ENCODE measurements around the gene SLC25A15.
A peak's percentile ranks its signal among the peaks of the same experiment; 100 is the strongest.
"Not testable (repeated sequence)": the region's sequence is repeated elsewhere in the genome, so short reads cannot be mapped to it uniquely, and the experiment has no call there.

Gene SLC25A15

DNA sequence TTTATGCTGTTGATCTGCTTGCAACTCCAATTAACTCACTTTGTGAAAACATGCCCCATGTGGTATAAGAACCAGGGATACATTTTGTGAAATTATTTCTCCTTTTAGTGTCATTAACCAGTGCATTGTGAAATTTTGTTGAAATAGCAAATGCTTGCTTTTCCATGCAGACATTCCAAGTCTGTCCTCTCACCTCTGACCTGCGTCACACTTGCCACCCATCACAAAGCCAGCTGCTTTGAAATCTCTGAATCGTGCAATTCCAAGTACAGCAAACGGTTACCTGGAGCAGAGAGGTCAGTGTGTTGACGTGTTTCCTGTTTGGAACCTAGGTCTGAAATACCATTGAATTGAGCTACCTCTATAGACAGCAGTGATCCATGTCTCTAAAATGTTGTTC is 4.9 kb upstream of the SLC25A15 start:
- Histone ChIP-seq H3K4me3 (ENCODE audit: insufficient read depth, low read length, poor library complexity, severe bottlenecking) (no peak overlapping the region), H3K27ac (ENCODE audit: low read depth, low read length) (no peak overlapping the region), H3K9me2 (replicated peaks; ENCODE audit: insufficient read depth, low read length) (no peaks in the 10 kb centered on the region), H3K79me2 (ENCODE audit: insufficient read depth, low read length) (no peaks in the 10 kb centered on the region; the same call in 1 of the 2 replicates), H3K9ac (ENCODE audit: low read length) (no peak overlapping the region), H2AFZ (ENCODE audit: low read depth, low read length, severe bottlenecking) (no peak overlapping the region), H3K36me3 (ENCODE audit: low read length) (no peaks in the 10 kb centered on the region), H3F3A (ENCODE audit: insufficient read depth) (no peaks in the 10 kb centered on the region), H3K4me2 (ENCODE audit: low read depth, low read length, poor library complexity, severe bottlenecking) (no peak overlapping the region), H3K27me3 (ENCODE audit: low read length) (no peaks in the 10 kb centered on the region), H3K9me3 (ENCODE audit: insufficient read depth, low read length) (no peaks in the 10 kb centered on the region), H4K20me1 (ENCODE audit: low read depth, low read length) (no peaks in the 10 kb centered on the region)
- TF ChIP-seq EZH2phosphoT487 (conservative IDR thresholded peaks at IDR 0.05; ENCODE audit: low read length) = no peak
- TF ChIP-seq CTCF (IDR thresholded peaks at IDR 0.05; ENCODE audit: insufficient read depth, low read length, poor library complexity, severe bottlenecking) = no peak

- H2AFZ ChIP-seq (ENCODE audit: low read depth, low read length, severe bottlenecking) = no peak overlapping the region
- no peak overlapping the region for H3K9ac ChIP-seq (ENCODE audit: low read length)
- H3K4me2 ChIP-seq (ENCODE audit: low read depth, low read length, poor library complexity, severe bottlenecking) = no peak overlapping the region
- 0 out of 2 replicates have a peak, but pooled peaks cover 5% of the 10 kb centered on the region for H3F3A ChIP-seq (ENCODE audit: insufficient read depth)
- H3K9me2 ChIP-seq (replicated peaks; ENCODE audit: insufficient read depth, low read length) = no peaks in the 10 kb centered on the region
- H3K36me3 ChIP-seq (ENCODE audit: low read length) = no peaks in the 10 kb centered on the region
- no peaks in the 10 kb centered on the region for H4K20me1 ChIP-seq (ENCODE audit: low read depth, low read length)
- TF ChIP-seq CTCF (IDR thresholded peaks at IDR 0.05; ENCODE audit: insufficient read depth, low read length, poor library complexity, severe bottlenecking) (no peak), EZH2phosphoT487 (conservative IDR thresholded peaks at IDR 0.05; ENCODE audit: low read length) (no peak)
- no peaks in the 10 kb centered on the region for H3K9me3 ChIP-seq (ENCODE audit: insufficient read depth, low read length)
- H3K79me2 ChIP-seq (ENCODE audit: insufficient read depth, low read length) = peaks cover 11% of the 10 kb centered on the region; the same call in 1 of the 2 replicates
- H3K27me3 ChIP-seq (ENCODE audit: low read length) = no peaks in the 10 kb centered on the region
- H3K27ac ChIP-seq (ENCODE audit: low read depth, low read length) = no peak overlapping the region
- no peak overlapping the region for H3K4me3 ChIP-seq (ENCODE audit: insufficient read depth, low read length, poor library complexity, severe bottlenecking)
Measured at GRCh38 chr13:40786568-40786996, 2.8 kb upstream of the SLC25A15 start.

- no peak overlapping the region for H2AFZ ChIP-seq (ENCODE audit: low read depth, low read length, severe bottlenecking)
- H3K9me3 ChIP-seq (ENCODE audit: insufficient read depth, low read length) = no peaks in the 10 kb centered on the region
- H3K79me2 ChIP-seq (ENCODE audit: insufficient read depth, low read length) = peaks cover 11% of the 10 kb centered on the region; the same call in 1 of the 2 replicates
- H3K36me3 ChIP-seq (ENCODE audit: low read length) = no peaks in the 10 kb centered on the region
- no peak overlapping the region for H3K27ac ChIP-seq (ENCODE audit: low read depth, low read length)
- TF ChIP-seq CTCF (IDR thresholded peaks at IDR 0.05; ENCODE audit: insufficient read depth, low read length, poor library complexity, severe bottlenecking) (no peak), EZH2phosphoT487 (conservative IDR thresholded peaks at IDR 0.05; ENCODE audit: low read length) (no peak)
- H4K20me1 ChIP-seq (ENCODE audit: low read depth, low read length) = no peaks in the 10 kb centered on the region
- H3K9ac ChIP-seq (ENCODE audit: low read length) = no peak overlapping the region
- 0 out of 2 replicates have a peak, but pooled peaks cover 5% of the 10 kb centered on the region for H3F3A ChIP-seq (ENCODE audit: insufficient read depth)
- no peak overlapping the region for H3K4me3 ChIP-seq (ENCODE audit: insufficient read depth, low read length, poor library complexity, severe bottlenecking)
- H3K27me3 ChIP-seq (ENCODE audit: low read length) = no peaks in the 10 kb centered on the region
- H3K4me2 ChIP-seq (ENCODE audit: low read depth, low read length, poor library complexity, severe bottlenecking) = no peak overlapping the region
- H3K9me2 ChIP-seq (replicated peaks; ENCODE audit: insufficient read depth, low read length) = no peaks in the 10 kb centered on the region
Measured at GRCh38 chr13:40787062-40787461, 2.3 kb upstream of the SLC25A15 start.

DNA sequence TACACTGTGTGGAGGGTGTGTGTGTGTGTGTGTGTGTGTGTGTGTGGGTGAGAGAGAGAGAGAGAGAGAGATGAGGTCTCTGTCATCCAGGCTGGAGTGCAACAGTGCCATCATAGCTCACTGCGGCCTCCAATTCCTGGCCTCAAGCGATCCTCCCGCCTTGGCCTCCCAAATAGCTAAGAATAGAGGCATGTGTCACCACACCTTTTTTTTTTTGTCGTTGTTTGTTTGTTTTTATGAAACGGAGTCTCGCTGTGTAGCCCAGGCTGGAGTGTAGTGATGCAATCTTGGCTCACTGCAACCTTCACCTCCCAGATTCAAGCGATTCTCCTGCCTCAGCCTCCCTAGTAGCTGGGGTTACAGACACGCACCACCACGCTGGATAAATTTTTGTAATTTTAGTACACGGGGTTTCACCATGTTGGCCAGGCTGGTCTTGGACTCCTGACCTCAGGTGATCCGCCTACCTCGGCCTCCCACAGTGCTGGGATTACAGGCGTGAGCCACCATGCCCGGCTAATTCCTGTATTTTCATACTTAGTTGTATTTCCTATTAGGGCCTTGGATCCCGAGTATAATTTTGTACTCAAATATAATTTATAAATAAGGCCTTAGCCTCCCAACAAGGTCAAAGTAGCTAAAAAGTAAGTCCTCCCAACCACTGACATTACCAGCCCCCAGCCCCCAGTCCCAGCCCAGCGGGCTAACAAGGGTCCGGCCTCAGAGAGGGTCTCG is 704 bp upstream of the SLC25A15 start:
- not testable (repeated sequence) for H3K9me3 ChIP-seq (ENCODE audit: insufficient read depth, low read length)

More for the DNA sequence above, 704 bp upstream of the SLC25A15 start:
- peak overlapping the region; percentile 67 for H3K27ac ChIP-seq (ENCODE audit: low read depth, low read length)
- H3K4me2 ChIP-seq (ENCODE audit: low read depth, low read length, poor library complexity, severe bottlenecking) = peak overlapping the region; percentile 71
- not testable (repeated sequence) for H3K9me2 ChIP-seq (replicated peaks; ENCODE audit: insufficient read depth, low read length); H3K27me3 ChIP-seq (ENCODE audit: low read length); H3K36me3 ChIP-seq (ENCODE audit: low read length); H3F3A ChIP-seq (ENCODE audit: insufficient read depth); H4K20me1 ChIP-seq (ENCODE audit: low read depth, low read length)
- peak overlapping the region; percentile 66 for H3K4me3 ChIP-seq (ENCODE audit: insufficient read depth, low read length, poor library complexity, severe bottlenecking)
- H3K9ac ChIP-seq (ENCODE audit: low read length) = peak overlapping the region; percentile 82
- peaks cover 11% of the 10 kb centered on the region; the same call in 1 of the 2 replicates for H3K79me2 ChIP-seq (ENCODE audit: insufficient read depth, low read length)
- H2AFZ ChIP-seq (ENCODE audit: low read depth, low read length, severe bottlenecking) = peak overlapping the region; percentile 84
